ENCODE data around the gene DSCAML1. TPM values are rescaled to one million over a fixed set of nuclear protein-coding genes. Genes with fewer than 3 reads are reported as not detected.

The DSCAML1 gene
- total RNA-seq, 1 experiment from 2014 or later, result 0.90 TPM

- ChIA-PET CTCF (interaction anchor here (1.1 to 2.1 kb wide), 3 partner anchors 9 to 390 kb away, joined by 3 to 5 read pairs (median 4); no protein-coding TSS in a partner anchor), POLR2A (no interaction called here)
- no peaks in the 10 kb centered on the region; the same call in 1 of the 2 replicates for H3K27me3 Mint-ChIP-seq (ENCODE audit: low read depth)
- no peak for DNase-seq (ENCODE audit: low spot score)
- no peaks in the 10 kb centered on the region for H3K9me3 Mint-ChIP-seq
- ATAC-seq, result no peak
- no peaks in the 10 kb centered on the region for H3K36me3 Mint-ChIP-seq
- TF ChIP-seq ATF1 (CRISPR knock-in tag; IDR thresholded peaks at IDR 0.05) (no peak), ZNF219 (CRISPR knock-in tag; IDR thresholded peaks at IDR 0.05; ENCODE audit: borderline replicate concordance) (no peak), ZNF317 (CRISPR knock-in tag; IDR thresholded peaks at IDR 0.05; ENCODE audit: borderline replicate concordance, low read depth) (no peak), EMX1 (CRISPR knock-in tag; IDR thresholded peaks at IDR 0.05) (no peak), ZNF671 (CRISPR knock-in tag; IDR thresholded peaks at IDR 0.05) (no peak), ZNF396 (CRISPR knock-in tag; IDR thresholded peaks at IDR 0.05; ENCODE audit: borderline replicate concordance) (no peak), SMAD3 (CRISPR knock-in tag; IDR thresholded peaks at IDR 0.05; ENCODE audit: borderline replicate concordance) (no peak), FOXP1 (CRISPR knock-in tag; IDR thresholded peaks at IDR 0.05; ENCODE audit: borderline replicate concordance) (no peak), ESRRA (CRISPR knock-in tag; IDR thresholded peaks at IDR 0.05; ENCODE audit: borderline replicate concordance) (no peak), ZBTB43 (CRISPR knock-in tag; IDR thresholded peaks at IDR 0.05) (no peak), ZNF263 (CRISPR knock-in tag; IDR thresholded peaks at IDR 0.05; ENCODE audit: low read depth) (no peak), GRHL2 (CRISPR knock-in tag; IDR thresholded peaks at IDR 0.05; ENCODE audit: insufficient replicate concordance, severe bottlenecking) (no peak)
- TF ChIP-seq, protein P1, sequence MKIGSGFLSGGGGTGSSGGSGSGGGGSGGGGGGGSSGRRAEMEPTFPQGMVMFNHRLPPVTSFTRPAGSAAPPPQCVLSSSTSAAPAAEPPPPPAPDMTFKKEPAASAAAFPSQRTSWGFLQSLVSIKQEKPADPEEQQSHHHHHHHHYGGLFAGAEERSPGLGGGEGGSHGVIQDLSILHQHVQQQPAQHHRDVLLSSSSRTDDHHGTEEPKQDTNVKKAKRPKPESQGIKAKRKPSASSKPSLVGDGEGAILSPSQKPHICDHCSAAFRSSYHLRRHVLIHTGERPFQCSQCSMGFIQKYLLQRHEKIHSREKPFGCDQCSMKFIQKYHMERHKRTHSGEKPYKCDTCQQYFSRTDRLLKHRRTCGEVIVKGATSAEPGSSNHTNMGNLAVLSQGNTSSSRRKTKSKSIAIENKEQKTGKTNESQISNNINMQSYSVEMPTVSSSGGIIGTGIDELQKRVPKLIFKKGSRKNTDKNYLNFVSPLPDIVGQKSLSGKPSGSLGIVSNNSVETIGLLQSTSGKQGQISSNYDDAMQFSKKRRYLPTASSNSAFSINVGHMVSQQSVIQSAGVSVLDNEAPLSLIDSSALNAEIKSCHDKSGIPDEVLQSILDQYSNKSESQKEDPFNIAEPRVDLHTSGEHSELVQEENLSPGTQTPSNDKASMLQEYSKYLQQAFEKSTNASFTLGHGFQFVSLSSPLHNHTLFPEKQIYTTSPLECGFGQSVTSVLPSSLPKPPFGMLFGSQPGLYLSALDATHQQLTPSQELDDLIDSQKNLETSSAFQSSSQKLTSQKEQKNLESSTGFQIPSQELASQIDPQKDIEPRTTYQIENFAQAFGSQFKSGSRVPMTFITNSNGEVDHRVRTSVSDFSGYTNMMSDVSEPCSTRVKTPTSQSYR (CRISPR knock-in tag; IDR thresholded peaks at IDR 0.05), result no peak
- no peak overlapping the region for H3K27ac Mint-ChIP-seq
- H3K4me1 Mint-ChIP-seq, result no peaks in the 10 kb centered on the region
- no peak overlapping the region for H3K4me3 Mint-ChIP-seq
Observed at GRCh38 chr11:117419482-117420142, 377.4 kb downstream of the DSCAML1 start.

DNA sequence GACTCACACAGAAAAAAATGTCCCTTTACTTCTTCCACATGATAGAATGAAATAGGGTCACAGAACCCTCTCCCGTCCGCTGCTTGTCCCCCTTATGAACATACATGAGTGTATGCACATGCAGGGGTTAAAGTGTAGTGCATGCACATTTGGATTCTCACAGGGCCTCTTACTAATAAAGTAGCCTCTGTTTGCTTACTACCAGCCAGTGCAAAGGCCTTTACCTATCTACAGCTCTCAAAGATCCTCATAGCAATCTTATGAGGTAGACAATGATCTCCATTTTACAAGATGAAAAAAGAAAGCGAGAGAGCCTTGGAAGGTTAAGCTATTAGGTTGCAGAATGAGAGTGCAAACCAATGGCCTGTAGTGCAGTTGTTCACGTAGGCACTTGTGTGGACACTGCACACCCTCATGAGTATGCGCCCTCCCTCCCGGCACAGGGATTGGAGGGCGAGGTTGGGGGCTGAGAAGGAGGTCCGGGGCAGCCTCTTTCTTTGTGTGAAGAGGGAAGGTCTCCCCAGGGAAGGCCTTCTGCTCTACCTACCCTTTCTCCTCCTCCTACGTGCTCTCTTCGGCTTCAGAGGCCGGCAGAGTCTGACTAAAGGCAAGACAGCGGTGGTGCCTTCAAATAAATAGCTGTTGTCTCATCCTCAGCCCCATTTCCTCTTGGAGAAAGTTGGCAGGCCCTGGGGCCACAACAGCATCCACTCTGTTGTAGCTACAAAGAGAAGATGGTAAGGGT, 378.1 kb downstream of the DSCAML1 start:
- no peak for DNase-seq (ENCODE audit: low spot score)
- H3K27me3 Mint-ChIP-seq (ENCODE audit: low read depth), result no peaks in the 10 kb centered on the region; the same call in 1 of the 2 replicates
- ChIA-PET CTCF (interaction anchor here (2.1 to 10.4 kb wide), 2 partner anchors 6 to 390 kb away, joined by 5 to 103 read pairs; no protein-coding TSS in a partner anchor), POLR2A (no interaction called here)
- H3K9me3 Mint-ChIP-seq, result no peaks in the 10 kb centered on the region
- H3K27ac Mint-ChIP-seq, result no peak overlapping the region
- H3K4me1 Mint-ChIP-seq, result no peaks in the 10 kb centered on the region
- H3K36me3 Mint-ChIP-seq, result no peaks in the 10 kb centered on the region
- ATAC-seq, result no peak
- no peak overlapping the region for H3K4me3 Mint-ChIP-seq
- TF ChIP-seq CBFB (CRISPR knock-in tag; IDR thresholded peaks at IDR 0.05; ENCODE audit: low read depth) (no peak), JUN (CRISPR knock-in tag; IDR thresholded peaks at IDR 0.05) (no peak), GABPB1 (CRISPR knock-in tag; IDR thresholded peaks at IDR 0.05) (no peak), ZNF512 (CRISPR knock-in tag; IDR thresholded peaks at IDR 0.05; ENCODE audit: borderline replicate concordance) (no peak), CREB1 (CRISPR knock-in tag; IDR thresholded peaks at IDR 0.05) (no peak), FOXK1 (CRISPR knock-in tag; IDR thresholded peaks at IDR 0.05) (no peak), TCF7 (CRISPR knock-in tag; IDR thresholded peaks at IDR 0.05; ENCODE audit: low read depth) (no peak), ZNF423 (CRISPR knock-in tag; IDR thresholded peaks at IDR 0.05) (no peak), NR3C1 (CRISPR knock-in tag; conservative IDR thresholded peaks at IDR 0.05; ENCODE audit: low read depth) (no peak), ZMAT4 (CRISPR knock-in tag; IDR thresholded peaks at IDR 0.05) (no peak), NR1H2 (CRISPR knock-in tag; IDR thresholded peaks at IDR 0.05) (no peak), SOX15 (CRISPR knock-in tag; IDR thresholded peaks at IDR 0.05) (no peak), ELF4 (CRISPR knock-in tag; IDR thresholded peaks at IDR 0.05; ENCODE audit: low read depth) (no peak), SMAD3 (CRISPR knock-in tag; IDR thresholded peaks at IDR 0.05; ENCODE audit: borderline replicate concordance) (no peak), ZNF671 (CRISPR knock-in tag; IDR thresholded peaks at IDR 0.05) (no peak)
- TF ChIP-seq, protein P2, sequence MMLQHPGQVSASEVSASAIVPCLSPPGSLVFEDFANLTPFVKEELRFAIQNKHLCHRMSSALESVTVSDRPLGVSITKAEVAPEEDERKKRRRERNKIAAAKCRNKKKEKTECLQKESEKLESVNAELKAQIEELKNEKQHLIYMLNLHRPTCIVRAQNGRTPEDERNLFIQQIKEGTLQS (CRISPR knock-in tag; conservative IDR thresholded peaks at IDR 0.05), result no peak
